GM19099 (cell line): ENCODE results near the gene ITGBL1.

ENCODE experiments used
- POLR2A ChIP-seq: IDR thresholded peaks from 3 replicates; pipeline ENCODE4 v1.6.1; 2011; ENCODE audit warnings: low read depth; ENCODE audit not compliant: insufficient read length; ENCODE audit errors: extremely low read depth

The ITGBL1 gene

DNA sequence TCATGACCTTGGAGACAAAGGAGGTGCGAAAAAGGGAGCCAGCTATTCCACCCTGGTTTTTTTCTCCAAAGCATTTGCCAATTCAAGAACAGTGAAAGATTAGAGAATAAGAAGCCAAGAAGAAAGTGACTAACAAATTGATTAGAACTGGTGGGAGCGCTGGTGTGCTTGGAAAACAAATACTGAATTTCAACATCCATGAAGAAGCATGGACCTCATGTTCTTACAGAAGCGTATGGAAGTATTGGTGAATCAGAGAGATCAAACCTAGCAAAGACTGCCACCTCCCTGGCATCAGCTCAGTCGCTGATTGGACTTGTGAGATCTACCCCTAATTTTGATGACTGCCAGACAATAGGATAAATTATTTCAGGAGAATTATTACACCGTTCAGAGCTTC, 195.3 kb downstream of the ITGBL1 start:
- no peak for TF ChIP-seq POLR2A

GRCh38 chr13:101648766-101649487, 196.5 kb downstream of the ITGBL1 start:
- TF ChIP-seq POLR2A, result no peak

DNA sequence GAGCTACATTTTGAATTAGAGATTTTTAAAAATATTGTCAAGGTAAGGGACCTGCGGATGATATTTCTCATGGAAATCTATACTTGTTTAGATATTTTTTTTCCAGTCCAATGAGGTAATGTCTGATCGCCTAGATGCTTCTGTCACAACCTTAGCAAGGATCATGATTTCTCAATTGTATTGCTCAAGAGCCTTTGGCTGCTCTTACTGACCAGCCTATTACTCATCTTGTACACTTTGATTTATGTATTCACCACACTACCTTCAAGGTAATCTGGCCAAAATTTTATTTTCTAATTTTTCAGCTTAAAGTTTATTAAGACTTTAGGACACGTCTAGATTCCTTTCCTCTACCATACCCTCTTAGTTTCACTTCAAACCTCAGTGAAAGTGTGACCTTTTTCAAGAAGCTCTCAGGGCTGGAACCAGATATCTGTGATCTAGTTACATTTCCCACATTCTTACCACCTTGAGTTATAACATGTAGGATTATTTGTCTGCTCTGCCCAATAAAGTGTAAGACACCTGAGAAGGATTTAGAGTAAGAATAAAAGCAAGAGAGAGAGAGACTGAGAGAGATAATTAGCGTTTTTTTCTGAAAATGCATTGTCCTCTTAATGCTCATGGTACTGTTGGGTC, 197.1 kb downstream of the ITGBL1 start:
- no peak for TF ChIP-seq POLR2A

DNA sequence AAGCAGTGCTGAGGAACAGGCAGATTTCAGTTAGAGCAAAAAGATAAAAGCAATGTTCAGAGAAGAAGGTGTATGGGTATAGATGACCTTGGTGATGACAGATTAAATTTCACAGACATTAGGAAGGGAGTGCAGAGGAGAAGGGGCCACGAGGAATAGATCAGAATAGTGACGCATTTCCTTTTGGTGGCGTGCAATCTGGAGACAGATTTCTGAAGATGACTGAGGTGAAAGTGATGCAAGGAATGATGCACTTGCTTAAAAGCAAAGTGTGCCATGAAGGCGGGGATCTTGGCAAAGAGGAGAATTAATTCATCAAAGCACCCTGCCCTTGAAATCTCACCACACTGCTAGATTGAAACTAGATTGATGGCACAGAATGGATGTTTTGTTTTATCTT, 202.4 kb downstream of the ITGBL1 start:
- TF ChIP-seq POLR2A, result no peak

DNA sequence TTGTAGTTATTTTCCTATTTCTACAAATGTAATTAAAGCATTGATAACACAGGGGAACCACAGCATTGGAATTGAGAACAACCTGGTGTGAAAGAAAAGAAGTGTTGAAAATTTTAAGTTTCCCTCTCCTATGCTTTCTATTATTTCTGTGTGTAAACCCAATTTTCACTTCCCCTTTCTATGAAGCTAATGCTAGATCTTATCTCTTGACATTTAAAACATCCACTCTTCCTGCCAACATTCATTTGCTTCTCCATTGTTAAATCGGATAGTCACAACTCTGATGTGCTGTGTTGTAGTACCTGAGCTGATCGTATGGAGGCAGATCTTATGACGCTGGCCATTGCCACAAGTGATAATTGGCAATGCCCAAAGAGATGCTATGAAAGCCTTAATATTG, 203.0 kb downstream of the ITGBL1 start:
- TF ChIP-seq POLR2A, result no peak

GRCh38 chr13:101660711-101661110, 208.2 kb downstream of the ITGBL1 start:
- TF ChIP-seq POLR2A, result no peak

- TF ChIP-seq POLR2A, result no peak
Observed at GRCh38 chr13:101661839-101662238, 209.4 kb downstream of the ITGBL1 start.

GRCh38 chr13:101673360-101674105, 221.1 kb downstream of the ITGBL1 start:
- TF ChIP-seq POLR2A, result no peak

DNA sequence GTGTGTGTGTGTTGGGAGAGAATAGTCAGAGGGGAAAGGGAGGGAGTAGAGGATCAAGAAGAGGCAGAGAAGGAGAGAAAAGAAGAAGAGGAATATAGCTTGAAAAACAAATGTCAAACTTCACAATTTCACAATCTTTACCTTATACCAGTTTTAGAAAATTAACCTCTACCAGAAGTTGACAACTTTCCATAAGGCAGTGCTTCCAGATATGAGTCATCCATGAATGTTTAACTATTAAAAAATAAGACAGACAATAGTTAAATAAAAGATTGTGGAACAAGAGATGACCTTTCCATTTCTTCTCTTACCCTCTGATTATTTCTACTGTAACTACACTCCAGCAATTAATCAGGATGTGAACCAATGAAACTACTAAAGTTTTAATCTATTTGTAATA, 229.4 kb downstream of the ITGBL1 start:
- TF ChIP-seq POLR2A, result no peak

DNA sequence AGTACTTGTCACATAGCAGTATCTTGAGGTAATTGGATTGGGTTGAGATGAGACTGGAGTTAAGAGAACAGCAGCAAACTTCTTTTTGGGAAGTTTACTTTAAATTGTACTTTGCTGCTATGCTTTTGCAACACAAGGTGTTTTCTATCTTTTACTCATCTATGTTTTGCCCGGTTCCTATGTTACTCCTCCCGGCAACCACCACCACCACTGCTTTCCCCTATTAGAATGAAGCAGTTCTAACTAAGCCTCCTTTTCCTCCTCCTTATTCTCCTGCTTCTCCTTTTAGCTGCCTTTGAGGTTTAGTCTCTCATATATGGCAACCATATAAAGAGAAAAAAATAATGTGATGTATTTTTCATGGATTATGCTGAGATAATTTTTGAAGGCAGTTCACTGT, 233.5 kb downstream of the ITGBL1 start:
- TF ChIP-seq POLR2A, result no peak

DNA sequence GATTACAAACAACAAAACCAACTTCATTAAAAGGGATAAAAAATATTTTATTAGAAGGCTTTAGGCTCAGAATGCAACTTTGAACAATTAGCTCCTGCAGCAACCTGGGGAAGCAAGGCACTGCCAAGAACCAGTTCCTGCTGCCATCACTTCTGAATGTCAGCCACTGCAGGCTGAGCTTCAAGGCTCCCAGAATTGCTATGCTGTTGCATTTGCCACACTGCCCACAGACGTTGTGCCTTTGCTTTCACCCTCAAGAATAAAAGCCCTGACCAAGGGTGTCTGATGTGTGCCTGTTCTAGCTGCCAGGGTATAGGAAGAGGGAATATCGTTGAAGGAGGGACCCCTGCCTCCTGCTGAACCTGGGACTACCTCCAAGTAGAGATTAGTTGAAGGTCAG, 238.4 kb downstream of the ITGBL1 start:
- TF ChIP-seq POLR2A, result no peak

DNA sequence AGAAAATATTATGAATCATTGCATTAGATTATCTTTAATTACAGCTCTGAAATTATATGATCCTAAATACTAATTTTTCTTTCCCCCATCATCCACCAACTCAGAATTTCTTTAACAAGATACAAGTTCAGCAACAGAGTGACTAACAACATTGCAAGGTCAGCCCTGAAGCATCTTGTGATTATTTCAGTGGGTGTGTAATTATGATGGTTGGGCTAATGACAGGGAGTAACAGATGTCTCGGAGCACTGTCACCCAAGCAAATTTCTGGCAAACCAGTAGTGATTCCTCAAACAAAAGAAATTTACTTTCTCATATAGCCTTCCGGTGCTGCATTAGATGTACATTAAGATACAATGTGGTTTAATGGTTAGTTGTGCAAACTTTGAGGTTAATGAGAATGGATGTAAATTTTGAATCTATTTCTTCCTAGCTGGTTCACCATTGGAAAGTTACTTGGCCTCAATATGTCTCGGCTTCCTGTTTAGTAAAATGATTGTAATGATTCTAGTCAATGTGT, 238.9 kb downstream of the ITGBL1 start:
- no peak for TF ChIP-seq POLR2A

- TF ChIP-seq POLR2A, result no peak
Observed at GRCh38 chr13:101695870-101696516, 243.5 kb downstream of the ITGBL1 start.

GRCh38 chr13:101697745-101698144, 245.3 kb downstream of the ITGBL1 start:
- TF ChIP-seq POLR2A, result no peak

- no peak for TF ChIP-seq POLR2A
Observed at GRCh38 chr13:101698400-101698799, 245.9 kb downstream of the ITGBL1 start.
